CD4-positive, alpha-beta T cell treated with Interleukin-6 for 4 hours (primary cell): ENCODE results near the gene EFR3B.
"Not testable (repeated sequence)": the region's sequence is repeated elsewhere in the genome, so short reads cannot be mapped to it uniquely, and the experiment has no call there.

ENCODE experiments used
- DNase-seq: peaks from one replicate; pipeline ENCODE4 v3.0.0-alpha.2; 2020; ENCODE audit warnings: mixed read lengths

Gene EFR3B

GRCh38 chr2:25105336-25106085 is 63.6 kb downstream of the EFR3B start:
- no peak for DNase-seq

GRCh38 chr2:25109822-25110221 is 67.9 kb downstream of the EFR3B start:
- DNase-seq = no peak

- no peak for DNase-seq
Measured at GRCh38 chr2:25112113-25112512, 70.2 kb downstream of the EFR3B start.

- no peak for DNase-seq
Measured at GRCh38 chr2:25115249-25115883, 73.5 kb downstream of the EFR3B start.

GRCh38 chr2:25115902-25116301 is 74.0 kb downstream of the EFR3B start:
- DNase-seq = no peak

- DNase-seq = no peak
Measured at GRCh38 chr2:25116956-25117355, 75.1 kb downstream of the EFR3B start.

- DNase-seq = no peak
Measured at GRCh38 chr2:25119263-25119662, 77.4 kb downstream of the EFR3B start.

GRCh38 chr2:25122367-25122766 is 80.5 kb downstream of the EFR3B start:
- DNase-seq = no peak

GRCh38 chr2:25123682-25124081 is 81.8 kb downstream of the EFR3B start:
- no peak for DNase-seq

- no peak for DNase-seq
Measured at GRCh38 chr2:25125189-25125588, 83.3 kb downstream of the EFR3B start.

GRCh38 chr2:25125976-25126375 is 84.1 kb downstream of the EFR3B start:
- DNase-seq = no peak

- DNase-seq = not testable (repeated sequence)
Measured at GRCh38 chr2:25127071-25127470, 85.2 kb downstream of the EFR3B start.

GRCh38 chr2:25127646-25128045 is 85.8 kb downstream of the EFR3B start:
- DNase-seq = no peak

- no peak for DNase-seq
Measured at GRCh38 chr2:25129901-25130520, 88.1 kb downstream of the EFR3B start.

- DNase-seq = no peak
Measured at GRCh38 chr2:25131253-25131566, 89.3 kb downstream of the EFR3B start.

- peak; percentile 17 for DNase-seq
Measured at GRCh38 chr2:25131567-25132298, 89.9 kb downstream of the EFR3B start.

- DNase-seq = no peak
Measured at GRCh38 chr2:25132299-25132635, 90.4 kb downstream of the EFR3B start.

GRCh38 chr2:25132693-25133092 is 90.8 kb downstream of the EFR3B start:
- DNase-seq = no peak

GRCh38 chr2:25140535-25140934 is 98.7 kb downstream of the EFR3B start:
- DNase-seq = not testable (repeated sequence)

GRCh38 chr2:25141120-25141519 is 99.2 kb downstream of the EFR3B start:
- no peak for DNase-seq

- no peak for DNase-seq
Measured at GRCh38 chr2:25145803-25146202, 103.9 kb downstream of the EFR3B start.

- no peak for DNase-seq
Measured at GRCh38 chr2:25146896-25147295, 105.0 kb downstream of the EFR3B start.

- DNase-seq = no peak
Measured at GRCh38 chr2:25149646-25150045, 107.8 kb downstream of the EFR3B start.

- not testable (repeated sequence) for DNase-seq
Measured at GRCh38 chr2:25150993-25151392, 109.1 kb downstream of the EFR3B start.
